Measurements from ENCODE around the gene TULP4.

DNA sequence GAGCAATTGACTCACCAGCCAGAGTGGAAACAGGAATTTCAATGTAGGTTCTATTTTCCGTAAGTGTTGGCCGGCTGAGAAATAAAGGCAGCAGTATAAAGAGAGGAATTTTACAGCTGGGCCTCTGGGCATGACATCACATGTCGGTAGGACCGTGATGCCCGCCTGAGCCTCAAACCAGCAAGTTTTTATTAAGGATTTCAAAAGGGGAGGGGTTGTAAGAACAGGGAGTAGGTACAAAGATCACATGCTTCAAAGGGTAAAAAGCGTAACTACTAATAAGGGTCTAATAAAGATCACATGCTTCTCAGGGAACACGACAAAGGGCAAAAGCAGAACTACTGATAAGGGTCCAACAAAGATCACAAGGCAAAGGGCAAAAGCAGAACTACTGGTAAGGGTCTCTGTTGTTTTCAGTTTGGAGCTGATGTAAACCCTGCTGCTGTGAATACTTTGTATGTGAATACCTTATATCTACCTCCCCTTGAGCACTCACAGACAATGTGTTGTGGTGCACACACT lies 9.0 kb upstream of the TULP4 start:
- TF ChIP-seq, protein P1, sequence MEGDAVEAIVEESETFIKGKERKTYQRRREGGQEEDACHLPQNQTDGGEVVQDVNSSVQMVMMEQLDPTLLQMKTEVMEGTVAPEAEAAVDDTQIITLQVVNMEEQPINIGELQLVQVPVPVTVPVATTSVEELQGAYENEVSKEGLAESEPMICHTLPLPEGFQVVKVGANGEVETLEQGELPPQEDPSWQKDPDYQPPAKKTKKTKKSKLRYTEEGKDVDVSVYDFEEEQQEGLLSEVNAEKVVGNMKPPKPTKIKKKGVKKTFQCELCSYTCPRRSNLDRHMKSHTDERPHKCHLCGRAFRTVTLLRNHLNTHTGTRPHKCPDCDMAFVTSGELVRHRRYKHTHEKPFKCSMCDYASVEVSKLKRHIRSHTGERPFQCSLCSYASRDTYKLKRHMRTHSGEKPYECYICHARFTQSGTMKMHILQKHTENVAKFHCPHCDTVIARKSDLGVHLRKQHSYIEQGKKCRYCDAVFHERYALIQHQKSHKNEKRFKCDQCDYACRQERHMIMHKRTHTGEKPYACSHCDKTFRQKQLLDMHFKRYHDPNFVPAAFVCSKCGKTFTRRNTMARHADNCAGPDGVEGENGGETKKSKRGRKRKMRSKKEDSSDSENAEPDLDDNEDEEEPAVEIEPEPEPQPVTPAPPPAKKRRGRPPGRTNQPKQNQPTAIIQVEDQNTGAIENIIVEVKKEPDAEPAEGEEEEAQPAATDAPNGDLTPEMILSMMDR (IDR thresholded peaks at IDR 0.05) = no peak
- TF ChIP-seq POLR2AphosphoS5 (IDR thresholded peaks at IDR 0.05) = no peak
